ENCODE data around the gene CLDN6. TPM values are rescaled to one million over a fixed set of nuclear protein-coding genes. Genes with fewer than 3 reads are reported as not detected.
"Not testable (repeated sequence)": the region's sequence is repeated elsewhere in the genome, so short reads cannot be mapped to it uniquely, and the experiment has no call there.

The CLDN6 gene
- total RNA-seq, 1 experiment from 2014 or later: not detected

DNA sequence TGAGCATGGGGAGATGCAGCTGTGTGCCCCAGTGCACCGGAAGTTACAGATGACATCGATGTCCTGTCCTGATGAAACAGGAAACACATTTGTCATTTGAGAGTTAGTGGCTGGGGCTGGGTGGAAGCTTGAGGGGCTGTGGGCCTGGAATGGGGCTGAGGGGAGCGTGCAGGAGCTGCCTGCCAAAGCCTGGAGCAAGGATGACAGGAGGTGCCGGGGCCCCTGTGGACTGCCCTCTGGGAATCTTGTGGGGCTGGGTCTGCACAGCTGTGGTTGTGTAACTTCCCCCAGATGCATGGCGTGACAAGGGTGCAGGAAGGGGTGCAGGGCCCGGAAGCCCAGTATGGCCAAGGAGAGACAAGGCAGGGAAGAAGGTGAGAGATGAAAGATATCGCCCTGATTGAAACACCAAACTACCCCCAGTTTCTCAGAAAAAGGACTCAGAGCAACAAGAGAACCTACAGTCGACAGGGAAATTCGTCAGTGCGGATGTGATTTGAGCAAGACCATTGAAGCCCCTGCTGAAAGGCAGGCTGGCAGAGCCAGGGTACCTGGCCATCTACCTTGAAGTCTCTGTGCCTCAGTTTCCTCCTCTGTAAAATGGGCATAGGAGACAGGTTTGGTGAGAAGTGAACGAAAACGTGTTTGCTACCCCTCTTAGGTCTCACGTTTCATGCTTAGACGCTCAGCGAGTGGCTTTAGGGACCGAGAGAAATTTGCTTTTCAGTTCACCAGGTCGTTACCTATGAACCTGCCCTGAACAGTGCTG lies 37.2 kb upstream of the CLDN6 start:
- in situ Hi-C loops (cut with HindIII; ENCODE audit: low pct_unique_long_range_greater_than_20kb, low sequenced_read_pairs): no loop called here
- DNase-seq (ENCODE audit: low read depth): no peak

DNA sequence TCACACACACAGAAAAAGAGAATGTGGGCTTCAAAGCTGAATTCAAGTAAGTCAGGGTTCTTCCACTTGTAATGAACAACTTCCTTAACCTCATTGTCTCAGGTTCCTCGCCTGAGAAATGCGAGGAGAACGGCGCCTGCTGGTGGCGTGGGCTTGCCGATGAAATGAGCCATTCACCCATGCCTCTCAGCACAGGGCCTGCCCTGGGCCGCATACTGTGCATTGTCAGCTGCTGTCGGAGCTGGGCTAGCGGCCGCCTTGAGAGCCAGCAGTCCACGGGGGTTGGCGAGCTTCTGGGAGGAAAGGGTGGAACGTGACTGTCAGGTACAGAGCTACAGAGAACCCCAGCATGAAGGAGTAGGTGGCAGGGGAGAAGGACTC lies 35.3 kb upstream of the CLDN6 start:
- DNase-seq (ENCODE audit: low read depth); in situ Hi-C loops (cut with HindIII; ENCODE audit: low pct_unique_long_range_greater_than_20kb, low sequenced_read_pairs): not testable (repeated sequence)

DNA sequence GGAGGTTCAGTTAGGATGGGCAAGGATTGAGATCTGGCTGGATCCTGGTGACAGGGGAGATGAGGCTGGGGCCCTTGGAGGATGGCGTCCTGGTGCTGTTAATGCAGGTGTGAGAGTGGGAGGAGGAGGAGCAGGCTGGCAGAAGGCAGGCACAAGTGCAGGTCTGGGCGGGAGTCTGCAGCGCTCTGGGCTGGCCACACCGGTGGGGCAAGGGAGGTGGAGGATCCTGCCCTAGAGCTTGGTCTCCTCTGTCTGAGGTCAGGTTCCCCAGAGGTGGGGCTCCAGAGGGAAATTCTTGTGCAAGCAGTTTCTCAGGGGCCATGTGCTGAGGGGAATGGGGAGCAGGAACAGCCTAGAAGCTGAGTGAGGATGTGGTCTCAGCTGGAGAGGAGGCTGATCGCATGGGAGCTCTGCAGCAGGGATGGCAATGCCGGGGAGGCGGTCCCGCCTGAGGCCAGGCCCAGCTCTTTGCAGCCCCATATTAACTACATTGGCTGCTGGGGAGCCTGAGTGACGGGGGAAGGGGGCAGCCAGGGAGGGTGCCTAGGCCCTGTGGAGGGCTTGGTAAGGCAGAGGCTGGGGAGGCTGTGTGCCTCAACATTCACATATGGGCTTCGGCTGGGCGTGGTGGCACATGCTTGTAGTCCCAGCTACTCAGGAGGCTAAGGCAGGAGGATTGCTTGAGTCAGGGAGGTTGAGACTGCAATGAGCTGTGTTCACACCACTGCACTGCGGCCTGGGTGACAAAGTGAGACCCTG lies 34.8 kb upstream of the CLDN6 start:
- DNase-seq (ENCODE audit: low read depth); in situ Hi-C loops (cut with HindIII; ENCODE audit: low pct_unique_long_range_greater_than_20kb, low sequenced_read_pairs): not testable (repeated sequence)

DNA sequence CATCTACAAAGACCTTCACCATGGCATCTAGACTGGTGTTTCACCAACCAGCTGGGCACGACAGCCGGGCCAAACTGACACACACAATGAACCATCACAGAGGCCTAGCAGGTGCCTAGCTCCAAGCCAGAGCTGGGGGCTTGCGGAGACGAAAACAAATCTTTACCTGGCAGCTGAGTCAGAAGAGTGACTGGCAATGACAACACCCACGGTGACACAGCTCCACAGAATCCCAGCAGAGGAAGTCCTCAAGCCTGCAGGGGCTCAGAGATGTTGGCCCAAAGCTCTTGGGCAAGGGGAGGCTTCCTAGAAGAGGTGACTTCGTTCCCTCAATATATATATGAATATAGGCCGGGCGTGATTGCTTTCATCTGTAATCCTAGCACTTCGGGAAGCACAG lies 33.5 kb upstream of the CLDN6 start:
- no peak for DNase-seq (ENCODE audit: low read depth)
- in situ Hi-C loops (cut with HindIII; ENCODE audit: low pct_unique_long_range_greater_than_20kb, low sequenced_read_pairs): no loop called here

DNA sequence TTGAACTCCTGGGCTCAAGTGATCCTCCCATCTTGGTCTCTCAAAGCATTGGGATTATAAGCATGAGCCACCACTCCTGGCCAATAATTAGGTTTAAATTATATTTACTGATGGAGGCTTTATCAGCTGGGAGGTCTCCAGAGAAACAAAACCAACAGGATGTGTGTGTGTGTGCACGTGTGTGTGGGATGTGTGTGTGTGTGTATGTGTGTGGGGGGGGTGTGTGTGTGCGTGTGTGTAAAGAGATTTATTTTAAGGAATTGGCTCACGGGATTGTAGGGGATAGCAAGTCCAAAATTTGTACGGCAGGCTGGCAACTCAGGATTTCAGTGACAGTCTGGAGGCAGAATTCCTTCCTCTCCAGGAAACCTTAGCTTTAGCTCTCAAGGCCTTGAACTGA lies 33.0 kb upstream of the CLDN6 start:
- in situ Hi-C loops (cut with HindIII; ENCODE audit: low pct_unique_long_range_greater_than_20kb, low sequenced_read_pairs): no loop called here
- no peak for DNase-seq (ENCODE audit: low read depth)

DNA sequence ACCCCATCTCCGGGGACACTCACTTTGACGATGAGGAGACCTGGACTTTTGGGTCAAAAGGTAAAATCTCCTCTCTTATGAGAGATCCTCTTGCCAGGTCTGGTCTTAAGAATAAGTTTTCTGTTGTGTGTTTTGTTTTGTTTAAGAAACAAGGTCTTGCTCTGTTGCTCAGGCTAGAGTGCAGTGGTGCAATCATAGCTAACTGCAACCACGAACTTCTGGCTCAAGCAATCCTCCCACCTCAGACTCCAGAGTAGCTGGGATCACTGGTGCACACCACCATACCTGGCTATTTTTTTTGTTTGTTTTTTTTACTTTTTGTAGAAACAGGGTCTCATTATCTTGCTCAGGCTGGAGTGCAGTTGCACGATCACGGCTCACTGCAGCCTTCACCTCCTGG lies 32.5 kb upstream of the CLDN6 start:
- in situ Hi-C loops (cut with HindIII; ENCODE audit: low pct_unique_long_range_greater_than_20kb, low sequenced_read_pairs): no loop called here
- no peak for DNase-seq (ENCODE audit: low read depth)

DNA sequence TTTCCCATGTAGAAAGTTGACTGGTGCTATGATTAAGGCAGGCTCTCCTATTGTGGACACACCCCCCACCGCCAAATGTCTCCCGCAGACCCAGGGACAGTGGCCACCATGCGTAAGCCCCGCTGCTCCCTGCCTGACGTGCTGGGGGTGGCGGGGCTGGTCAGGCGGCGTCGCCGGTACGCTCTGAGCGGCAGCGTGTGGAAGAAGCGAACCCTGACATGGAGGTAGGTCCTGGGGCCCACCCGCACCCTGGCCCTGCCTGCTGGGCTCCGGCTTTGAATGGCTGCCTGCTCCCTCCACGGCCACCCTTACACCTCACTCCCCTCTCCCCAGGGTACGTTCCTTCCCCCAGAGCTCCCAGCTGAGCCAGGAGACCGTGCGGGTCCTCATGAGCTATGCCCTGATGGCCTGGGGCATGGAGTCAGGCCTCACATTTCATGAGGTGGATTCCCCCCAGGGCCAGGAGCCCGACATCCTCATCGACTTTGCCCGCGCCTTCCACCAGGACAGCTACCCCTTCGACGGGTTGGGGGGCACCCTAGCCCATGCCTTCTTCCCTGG lies 32.0 kb upstream of the CLDN6 start:
- DNase-seq (ENCODE audit: low read depth): no peak
- in situ Hi-C loops (cut with HindIII; ENCODE audit: low pct_unique_long_range_greater_than_20kb, low sequenced_read_pairs): no loop called here

DNA sequence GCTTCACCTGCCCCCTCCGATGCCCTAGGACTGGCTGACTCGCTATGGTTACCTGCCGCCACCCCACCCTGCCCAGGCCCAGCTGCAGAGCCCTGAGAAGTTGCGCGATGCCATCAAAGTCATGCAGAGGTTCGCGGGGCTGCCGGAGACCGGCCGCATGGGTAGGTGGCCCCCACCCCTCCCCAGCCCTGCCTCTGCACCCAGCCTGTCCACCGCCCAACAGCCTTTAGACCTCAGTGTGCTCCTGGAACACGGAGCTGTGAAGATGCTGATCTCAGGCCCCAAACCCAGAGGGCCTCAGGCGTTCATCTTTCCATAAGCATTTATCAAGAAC lies 29.4 kb upstream of the CLDN6 start:
- no peak for DNase-seq (ENCODE audit: low read depth)
- in situ Hi-C loops (cut with HindIII; ENCODE audit: low pct_unique_long_range_greater_than_20kb, low sequenced_read_pairs): no loop called here

DNA sequence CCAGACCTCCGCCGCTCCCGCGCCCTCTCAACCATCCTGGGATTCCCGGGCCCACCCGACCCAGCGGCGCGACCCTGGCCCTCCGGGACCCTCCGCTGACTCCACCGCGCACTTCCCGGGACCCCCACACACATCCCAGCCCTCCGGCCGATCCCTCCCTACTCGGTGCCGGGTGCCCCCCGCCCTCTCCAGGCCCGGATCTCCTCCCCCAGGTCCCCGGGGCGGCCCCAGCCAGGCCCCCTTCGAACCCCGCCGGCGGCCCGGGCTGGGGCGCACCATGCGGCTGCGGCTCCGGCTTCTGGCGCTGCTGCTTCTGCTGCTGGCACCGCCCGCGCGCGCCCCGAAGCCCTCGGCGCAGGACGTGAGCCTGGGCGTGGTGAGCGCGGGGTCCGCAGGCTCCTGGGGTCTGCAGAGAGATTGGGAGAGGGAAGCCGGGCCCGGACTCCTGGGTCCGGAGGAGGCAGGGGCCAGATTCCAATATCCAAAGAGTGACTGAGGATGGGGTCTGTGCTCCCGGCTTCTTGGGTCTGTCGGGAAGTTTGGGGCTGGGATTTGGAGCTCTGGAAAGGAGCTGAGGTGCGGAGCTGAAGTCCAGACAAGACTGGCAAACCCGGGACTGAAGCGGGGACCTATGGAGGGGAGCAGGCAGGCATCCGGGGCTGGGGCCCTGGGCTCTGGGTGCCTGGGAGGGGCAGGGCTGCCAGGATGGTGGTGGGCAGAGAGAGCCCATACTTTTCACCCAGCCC lies 28.8 kb upstream of the CLDN6 start:
- in situ Hi-C loops (cut with HindIII; ENCODE audit: low pct_unique_long_range_greater_than_20kb, low sequenced_read_pairs): no loop called here

DNA sequence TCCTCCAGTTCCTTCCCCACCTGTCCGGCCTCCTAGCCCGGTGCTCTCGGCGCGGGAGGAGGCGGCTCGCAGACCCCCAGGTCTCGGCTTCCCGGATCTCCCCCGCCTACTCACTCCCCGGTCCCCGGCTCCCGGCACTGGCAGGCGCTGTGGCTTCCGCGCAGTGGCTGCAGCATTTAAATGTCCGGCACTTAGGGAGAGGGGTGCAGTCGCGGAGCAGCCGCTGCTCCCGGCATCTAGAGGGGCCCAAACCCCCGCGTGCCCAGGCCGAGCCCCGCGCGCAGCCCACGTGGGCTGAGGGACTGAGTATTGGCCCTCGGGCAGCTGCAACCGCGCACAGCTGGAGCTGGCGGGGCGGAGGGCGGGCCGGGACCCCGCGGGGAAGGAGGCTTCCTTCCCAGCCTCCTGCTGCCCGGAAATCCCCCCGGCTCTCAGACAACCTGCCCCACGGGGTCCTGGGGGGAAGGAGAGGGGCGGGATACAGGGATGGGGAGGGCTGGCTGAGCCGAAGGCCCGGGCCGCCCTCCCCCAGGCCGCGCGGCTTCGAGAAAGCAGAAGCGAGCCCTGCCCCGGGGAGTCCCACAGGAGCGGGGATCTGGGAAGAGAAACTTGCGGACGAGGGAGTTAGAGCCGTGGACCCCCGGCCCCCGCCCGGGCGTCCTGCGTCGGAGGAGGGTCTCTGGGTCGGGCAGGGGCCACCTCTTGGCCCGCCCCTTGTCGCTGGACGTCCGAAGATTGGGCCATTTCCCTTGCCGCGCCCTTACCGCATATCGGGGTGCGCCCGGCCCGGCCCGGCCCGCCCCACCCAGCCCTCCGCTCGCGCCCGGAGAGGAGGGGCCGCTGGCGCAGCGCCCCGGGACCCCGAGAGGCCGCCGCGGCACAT lies 28.0 kb upstream of the CLDN6 start, which contains the start of gene MMP25:
MMP25 (plus strand) TSS at position 804 of the 883 bp plus-strand sequence. CDS start 357 bp downstream, outside the sequence.
- DNase-seq (ENCODE audit: low read depth): no peak
- in situ Hi-C loops (cut with HindIII; ENCODE audit: low pct_unique_long_range_greater_than_20kb, low sequenced_read_pairs): no loop called here

More for the DNA sequence above, 28.8 kb upstream of the CLDN6 start:
- DNase-seq (ENCODE audit: low read depth): no peak

DNA sequence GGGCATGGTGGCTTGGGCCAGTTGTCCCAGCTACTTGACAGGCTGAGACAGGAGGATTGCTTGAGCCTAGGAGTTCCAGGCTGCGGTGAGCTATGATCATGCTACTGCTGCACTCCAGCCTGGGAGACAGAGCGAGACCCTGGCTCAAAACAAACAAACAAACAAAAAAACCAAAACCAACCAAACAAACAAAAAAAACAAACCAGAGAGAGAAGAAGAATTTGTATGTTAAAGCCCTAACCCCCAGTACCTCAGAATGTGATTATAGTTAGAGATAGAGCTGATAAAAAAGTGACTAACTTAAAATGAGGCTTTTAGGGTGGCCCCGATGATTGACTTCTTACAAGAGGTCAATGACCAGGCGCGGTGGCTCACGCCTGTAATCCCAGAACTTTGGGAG lies 26.7 kb upstream of the CLDN6 start:
- in situ Hi-C loops (cut with HindIII; ENCODE audit: low pct_unique_long_range_greater_than_20kb, low sequenced_read_pairs): no loop called here
- DNase-seq (ENCODE audit: low read depth): no peak

DNA sequence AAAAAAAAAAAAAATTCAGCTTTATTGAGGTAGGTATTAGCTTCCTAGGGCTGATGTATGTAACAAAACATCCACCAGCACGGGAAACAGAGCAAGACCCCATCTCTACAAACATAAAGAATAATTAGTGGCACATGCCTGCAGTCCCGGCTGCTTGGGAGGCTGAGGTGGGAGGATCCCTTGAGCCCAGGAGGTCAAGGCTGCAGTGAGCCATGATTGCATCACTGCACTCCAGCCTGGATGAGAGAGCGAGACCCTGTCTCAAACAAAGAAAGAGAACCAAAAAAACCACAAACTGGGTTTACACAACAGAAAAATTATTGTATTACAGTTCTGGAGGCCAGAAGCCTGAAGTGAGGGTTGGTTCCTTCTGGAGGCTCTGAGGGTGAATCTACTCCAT lies 24.4 kb upstream of the CLDN6 start:
- in situ Hi-C loops (cut with HindIII; ENCODE audit: low pct_unique_long_range_greater_than_20kb, low sequenced_read_pairs): no loop called here
- DNase-seq (ENCODE audit: low read depth): no peak

DNA sequence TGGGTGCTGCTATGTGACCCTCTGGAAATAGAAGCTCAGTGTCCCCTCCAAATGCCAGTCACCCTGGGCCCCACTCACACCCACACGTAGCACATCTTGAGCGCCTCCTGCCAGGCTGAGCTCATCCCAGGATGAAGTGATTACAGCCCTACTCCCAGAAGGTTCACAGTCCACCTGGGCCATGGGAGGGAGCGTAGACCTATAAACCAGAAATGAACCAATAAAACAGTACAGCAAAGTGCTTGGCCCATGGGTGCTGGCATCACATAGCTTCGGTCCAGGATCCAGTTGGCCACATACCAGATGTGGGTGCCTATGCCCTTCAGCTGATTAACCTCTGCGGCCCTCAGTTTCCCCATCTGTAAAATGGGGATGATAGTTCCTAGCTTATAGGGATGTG lies 20.9 kb upstream of the CLDN6 start:
- DNase-seq (ENCODE audit: low read depth): no peak
- in situ Hi-C loops (cut with HindIII; ENCODE audit: low pct_unique_long_range_greater_than_20kb, low sequenced_read_pairs): no loop called here

DNA sequence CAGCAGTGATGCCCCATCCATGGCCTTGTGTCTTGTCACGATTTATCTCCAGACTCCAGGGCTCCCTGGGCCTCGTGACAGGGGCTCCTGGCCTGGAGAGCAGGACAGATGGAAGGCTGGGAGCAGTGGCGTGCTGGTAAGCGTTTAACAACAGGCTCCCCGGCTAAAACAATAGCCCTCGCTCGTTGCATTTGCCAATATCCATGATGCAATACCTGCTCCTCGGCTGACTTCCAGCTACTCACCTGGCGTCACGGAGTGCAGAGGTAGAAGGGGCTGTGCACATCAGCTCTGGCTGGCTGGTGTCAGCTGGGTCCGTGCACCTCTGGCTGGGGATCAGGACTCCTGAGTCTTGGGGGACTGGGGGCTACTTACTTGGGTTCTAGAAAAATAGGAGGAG lies 20.3 kb upstream of the CLDN6 start:
- in situ Hi-C loops (cut with HindIII; ENCODE audit: low pct_unique_long_range_greater_than_20kb, low sequenced_read_pairs): no loop called here
- DNase-seq (ENCODE audit: low read depth): no peak

DNA sequence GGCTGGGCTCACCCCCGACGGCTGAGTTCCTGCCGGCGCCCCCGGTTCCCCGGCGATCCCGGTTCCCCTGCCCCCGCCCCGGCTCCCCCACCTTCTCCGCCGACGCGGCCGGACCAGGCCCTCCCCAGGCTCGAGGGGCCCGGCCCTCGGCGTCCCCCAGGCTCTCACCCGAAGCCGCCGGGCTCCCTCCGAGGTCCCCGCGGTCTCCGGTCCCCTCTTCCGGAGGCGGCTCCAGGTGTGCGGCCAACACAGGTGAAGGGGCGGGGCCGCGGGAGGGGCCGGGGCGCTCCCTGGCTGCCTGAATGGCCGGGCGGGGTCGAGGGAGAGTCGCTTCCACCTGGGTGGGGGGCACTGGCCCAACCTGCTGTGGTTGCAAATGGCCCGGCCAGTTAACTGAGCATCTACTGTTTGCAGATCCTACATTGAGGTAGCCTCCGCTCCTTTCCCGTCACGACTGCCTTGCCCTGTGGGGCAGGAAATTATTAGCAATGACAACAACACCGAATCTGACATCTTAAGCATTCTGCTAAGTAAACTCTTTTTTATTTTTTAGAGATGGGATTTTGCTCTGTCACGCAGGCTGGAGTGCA lies 18.8 kb upstream of the CLDN6 start, which contains the start of gene BICDL2:
BICDL2 (minus strand) TSS at position 219 of the 590 bp plus-strand sequence. CDS start 1,448 bp downstream, outside the sequence.
- in situ Hi-C loops (cut with HindIII; ENCODE audit: low pct_unique_long_range_greater_than_20kb, low sequenced_read_pairs): no loop called here
- DNase-seq (ENCODE audit: low read depth): no peak

DNA sequence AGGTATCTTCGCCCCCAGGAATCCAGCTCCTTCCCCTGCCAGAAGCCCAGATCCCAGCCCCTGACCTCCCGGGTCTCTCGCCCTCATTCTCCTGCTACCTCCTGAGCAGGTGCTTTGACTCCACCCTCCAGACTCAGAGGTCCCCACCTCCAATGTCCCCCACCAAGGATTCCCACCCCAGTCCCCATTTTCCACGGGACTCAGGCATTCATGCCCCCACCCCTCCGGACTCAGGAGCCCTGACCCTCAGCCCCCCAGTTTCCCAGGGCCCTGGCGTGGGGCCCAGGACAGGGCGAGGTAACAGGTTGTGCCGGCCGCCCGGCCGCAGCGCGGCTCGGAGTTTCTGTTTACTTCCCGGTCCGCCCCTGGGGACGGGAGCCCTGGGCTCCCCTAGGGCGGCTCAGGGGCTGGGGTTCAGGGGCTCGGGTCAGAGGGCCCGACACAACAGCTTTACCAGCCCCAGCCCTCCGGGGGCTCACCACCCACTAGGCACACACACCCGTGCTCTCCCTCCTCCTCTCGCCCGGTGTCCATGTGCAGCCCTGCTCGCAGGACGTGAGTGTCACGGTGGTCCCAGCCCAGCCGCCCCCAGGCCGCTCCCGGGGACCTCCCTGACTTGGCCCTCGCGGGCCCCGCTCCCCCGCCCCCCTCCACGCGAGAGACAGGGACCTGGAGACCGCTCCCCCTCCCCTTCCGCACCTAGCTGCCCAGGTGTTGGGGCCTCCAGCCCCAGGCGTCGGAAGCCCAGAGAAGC lies 18.2 kb upstream of the CLDN6 start:
- DNase-seq (ENCODE audit: low read depth): no peak
- in situ Hi-C loops (cut with HindIII; ENCODE audit: low pct_unique_long_range_greater_than_20kb, low sequenced_read_pairs): no loop called here
